NCI-H2171 (cell line): ENCODE results near the gene IGSF10.

Experiments
- DNase-seq: peaks from one replicate; lab custom pipeline; 2025; lab: John Stamatoyannopoulos, UW

The IGSF10 gene

GRCh38 chr3:151423091-151423490 lies 37.8 kb downstream of the IGSF10 start:
- no peak for DNase-seq

GRCh38 chr3:151421938-151422337 lies 38.9 kb downstream of the IGSF10 start:
- no peak for DNase-seq

GRCh38 chr3:151419806-151420205 lies 41.1 kb downstream of the IGSF10 start:
- DNase-seq = no peak

- DNase-seq = no peak
These were observed 45.6 kb downstream of the IGSF10 start for GRCh38 chr3:151415289-151415688.

GRCh38 chr3:151412989-151413388 lies 47.9 kb downstream of the IGSF10 start:
- DNase-seq = no peak
